Epidermal melanocyte (primary cell): Measurements from ENCODE around the gene TNNI2.
A peak's percentile ranks its signal among the peaks of the same experiment; 100 is the strongest.
"Not testable (repeated sequence)": the region's sequence is repeated elsewhere in the genome, so short reads cannot be mapped to it uniquely, and the experiment has no call there.

ENCODE experiments used
- DNase-seq: peaks from one replicate; pipeline ENCODE4 v3.0.0; 2011; ENCODE audit warnings: low spot score; ENCODE audit not compliant: insufficient read length

Gene TNNI2

DNA sequence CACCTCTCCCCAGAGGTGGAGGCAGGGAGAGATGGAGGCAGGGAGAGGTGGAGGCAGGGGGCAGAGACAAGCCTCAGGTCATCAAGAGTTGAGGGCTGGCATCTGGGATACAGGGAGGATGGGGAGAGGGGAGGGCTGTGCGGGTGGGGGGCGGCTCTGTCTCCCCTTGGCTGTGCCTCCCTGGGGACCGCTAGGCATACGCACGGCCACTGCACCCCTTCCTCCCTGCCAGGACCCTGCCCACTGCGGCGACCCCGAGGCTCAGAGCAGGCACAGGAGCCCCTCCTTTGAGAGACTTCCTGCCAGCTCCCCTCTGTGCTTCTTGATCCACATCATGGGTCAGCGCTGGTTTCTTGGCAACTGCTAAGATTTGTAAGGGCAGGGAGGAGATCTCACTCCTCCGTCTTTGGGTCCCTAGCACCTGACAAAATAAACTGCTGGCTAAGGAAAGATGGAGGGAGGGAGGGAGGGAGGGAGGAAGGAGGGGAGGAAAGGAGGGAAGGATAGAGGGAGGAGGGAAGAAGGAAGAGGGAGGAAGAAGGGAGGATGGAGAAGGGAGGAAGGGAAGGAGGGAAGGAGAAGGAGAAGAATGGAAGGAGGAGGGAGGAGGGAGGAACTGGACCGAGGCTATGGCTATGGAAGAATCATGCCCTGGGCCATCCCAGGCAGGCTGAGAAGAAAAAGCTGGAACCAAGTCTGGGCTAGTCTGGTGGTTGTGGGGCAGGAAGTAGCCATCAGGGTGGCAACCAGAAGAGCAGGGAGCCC lies 34.4 kb downstream of the TNNI2 start:
- no peak for DNase-seq

DNA sequence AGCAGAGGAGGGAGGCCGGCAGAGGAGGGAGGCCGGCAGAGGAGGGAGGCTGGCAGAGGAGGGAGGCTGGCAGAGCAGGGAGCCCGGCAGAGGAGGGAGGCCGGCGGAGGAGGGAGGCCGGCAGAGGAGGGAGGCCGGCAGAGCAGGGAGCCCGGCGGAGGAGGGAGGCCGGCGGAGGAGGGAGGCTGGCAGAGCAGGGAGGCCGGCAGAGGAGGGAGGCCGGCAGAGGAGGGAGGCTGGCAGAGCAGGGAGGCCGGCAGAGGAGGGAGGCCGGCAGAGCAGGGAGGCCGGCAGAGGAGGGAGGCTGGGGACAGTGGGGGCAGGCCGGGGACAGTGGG lies 35.0 kb downstream of the TNNI2 start:
- DNase-seq = not testable (repeated sequence)

DNA sequence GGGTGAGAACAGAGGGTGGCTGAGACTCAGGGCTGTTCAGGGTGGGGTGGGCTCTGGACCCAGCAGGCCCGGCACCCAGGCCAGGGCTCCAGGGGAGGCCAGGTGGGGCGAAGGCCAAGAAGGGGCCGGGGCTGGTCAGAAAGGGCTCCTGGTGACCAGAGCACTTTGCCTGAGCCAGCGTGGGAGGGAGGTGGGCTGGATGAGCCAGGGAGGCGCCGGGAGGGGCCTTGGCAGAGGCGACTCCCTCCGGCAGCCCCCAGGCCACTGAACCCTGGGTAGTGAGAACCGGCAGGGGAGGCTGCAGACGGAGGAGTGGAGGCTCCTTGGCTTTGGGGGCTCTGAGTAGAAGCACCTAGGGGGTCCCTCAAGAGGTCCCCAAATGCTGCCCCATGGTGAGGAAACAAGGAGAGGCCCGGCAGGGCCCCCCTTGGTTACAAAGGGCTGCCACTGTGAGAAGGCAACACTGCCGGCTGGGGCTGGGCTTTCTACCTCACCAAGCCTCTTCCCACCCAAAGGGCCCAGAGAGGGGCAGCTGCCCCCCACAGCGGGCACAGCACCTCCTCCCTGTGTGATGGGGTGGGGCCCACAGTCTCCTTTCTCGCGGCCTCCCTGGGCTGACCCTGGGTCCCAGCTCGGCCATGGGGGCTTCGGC lies 35.8 kb downstream of the TNNI2 start:
- DNase-seq = not testable (repeated sequence)

DNA sequence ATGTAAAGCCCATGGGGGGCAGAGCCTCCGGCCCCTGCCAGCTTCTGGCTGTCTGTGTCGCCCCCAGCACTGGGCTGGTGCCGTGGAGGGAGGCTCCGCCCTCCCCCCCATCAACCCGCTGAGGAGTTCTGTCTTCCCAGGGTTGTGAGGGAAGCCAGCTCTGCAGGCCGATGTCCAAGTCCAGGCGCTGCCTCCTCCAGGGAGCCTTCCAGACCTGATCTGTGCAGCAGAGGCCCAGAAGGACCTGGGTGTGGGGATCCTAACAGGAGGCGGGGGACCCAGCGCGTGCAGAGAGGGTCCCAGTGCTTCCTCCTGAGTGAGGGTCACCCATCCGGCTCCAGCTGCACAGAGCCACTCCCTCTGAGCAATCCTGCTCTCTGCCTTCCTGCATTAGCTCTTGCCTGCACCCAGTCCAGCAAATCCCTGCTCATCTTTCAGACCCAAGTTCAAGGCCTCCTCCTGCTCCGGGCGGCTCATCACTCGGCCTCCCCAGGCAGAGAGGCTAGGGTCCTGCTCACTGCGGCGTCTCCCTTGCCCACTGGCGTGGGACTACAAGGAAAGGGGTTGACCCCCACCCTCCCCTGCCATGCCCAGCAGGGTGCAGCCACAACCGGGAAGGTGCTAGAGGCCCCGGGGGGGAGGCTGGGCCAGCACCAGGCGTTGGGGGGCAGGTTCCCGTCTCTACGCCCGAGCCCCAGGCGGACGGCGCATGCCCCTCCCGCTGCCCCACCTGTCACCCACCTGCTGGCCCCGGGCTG lies 36.5 kb downstream of the TNNI2 start:
- no peak for DNase-seq

DNA sequence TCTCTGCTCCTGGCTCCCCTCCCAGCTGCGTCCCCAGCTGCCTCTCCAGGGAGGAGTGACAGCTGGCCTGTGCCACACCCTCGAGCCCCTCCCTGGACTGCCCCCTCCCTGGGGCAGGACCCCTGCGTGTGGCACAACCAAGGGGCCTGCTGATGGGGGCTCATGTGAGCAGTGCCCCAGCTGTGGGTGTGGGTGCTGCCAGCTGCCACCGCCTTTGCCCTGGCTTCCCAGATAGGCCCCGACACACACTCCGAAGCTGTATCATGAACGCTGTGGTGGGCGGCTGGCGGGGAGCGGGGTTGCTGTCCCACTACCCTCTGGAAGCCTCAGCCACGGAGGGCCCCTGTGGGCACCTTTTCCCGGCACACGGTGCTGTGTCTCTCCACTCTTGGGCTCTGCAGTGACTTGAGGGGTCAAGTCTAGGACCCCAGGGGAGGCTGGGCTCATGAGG lies 37.1 kb downstream of the TNNI2 start:
- DNase-seq = not testable (repeated sequence)

DNA sequence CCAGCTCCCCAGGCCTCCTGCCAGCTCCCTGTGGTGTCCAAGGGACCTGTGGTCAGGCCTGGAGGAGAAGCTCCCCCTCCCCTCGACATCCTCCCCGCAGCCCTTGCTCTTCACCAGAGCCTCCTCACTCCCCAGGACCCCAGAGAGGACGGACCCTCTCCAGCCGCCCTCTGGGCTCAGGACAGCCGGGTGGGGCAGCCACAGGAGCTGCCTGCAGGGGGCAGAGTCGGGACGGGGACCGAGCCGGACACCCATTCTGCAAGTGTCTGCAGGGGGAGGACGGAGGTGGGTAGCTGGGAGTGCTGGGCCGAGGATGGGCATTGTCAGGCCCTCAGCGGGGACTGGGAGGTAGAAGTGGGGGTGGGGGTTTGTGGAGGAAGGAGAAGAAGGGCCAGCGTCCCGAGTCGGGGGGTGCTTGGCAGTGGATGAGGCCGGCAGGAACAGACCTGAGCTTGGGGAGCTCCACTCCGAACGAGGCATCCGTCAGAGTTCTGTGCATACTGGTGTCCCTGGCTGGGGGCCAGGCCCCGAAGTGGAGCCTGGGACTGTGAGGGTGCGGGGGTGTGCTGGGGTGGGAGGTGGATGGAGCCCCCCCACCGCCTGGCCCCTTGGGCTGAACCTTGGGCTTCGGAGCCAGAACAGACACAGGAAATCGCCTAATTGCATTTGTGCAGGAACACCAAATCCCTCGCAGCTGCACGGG lies 37.7 kb downstream of the TNNI2 start:
- DNase-seq = no peak

DNA sequence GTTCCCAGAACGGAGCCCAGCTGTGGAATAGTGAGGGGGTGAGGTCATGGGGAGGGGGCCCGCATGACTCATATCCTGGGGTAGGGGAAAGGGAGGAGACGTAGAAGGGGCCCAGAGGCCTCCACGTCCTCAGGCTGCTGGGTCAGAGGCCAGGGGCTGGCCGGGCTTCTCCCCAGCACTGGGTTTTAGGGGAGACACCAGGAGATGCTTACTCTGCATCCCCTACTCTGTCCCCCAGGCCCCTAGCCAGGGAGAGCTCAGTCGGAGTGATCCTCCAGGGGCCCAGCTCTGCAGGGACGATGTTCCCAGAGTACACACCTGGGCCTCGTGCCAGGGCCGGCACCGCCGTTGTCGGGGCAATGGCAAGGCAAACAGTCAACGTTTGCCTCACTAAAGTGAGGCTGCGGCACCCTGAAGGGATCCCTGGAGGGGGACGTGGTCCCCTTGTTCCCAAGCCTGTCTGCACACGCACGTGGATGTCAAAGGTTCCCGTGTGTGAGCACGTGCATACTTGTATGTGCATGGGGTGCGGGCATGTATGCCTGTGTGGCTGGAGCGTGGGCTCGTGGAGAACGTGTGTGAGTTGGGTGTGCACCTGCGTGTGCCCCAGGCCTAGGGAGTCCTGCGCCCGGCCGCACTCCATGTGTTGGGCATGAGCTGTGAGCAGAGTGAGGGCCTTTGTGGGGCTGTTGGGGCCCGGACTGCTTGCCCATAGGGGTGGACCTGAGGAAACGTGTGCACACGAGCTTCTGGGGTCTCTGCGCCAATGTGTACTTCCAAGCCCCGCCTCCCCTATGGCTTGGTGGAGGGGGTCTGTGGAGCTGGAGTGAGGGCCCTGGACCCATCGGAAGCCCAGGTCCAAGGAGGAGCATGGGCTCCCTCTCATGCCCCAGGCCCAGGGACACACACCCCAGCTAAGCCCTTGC lies 38.7 kb downstream of the TNNI2 start:
- DNase-seq = no peak

DNA sequence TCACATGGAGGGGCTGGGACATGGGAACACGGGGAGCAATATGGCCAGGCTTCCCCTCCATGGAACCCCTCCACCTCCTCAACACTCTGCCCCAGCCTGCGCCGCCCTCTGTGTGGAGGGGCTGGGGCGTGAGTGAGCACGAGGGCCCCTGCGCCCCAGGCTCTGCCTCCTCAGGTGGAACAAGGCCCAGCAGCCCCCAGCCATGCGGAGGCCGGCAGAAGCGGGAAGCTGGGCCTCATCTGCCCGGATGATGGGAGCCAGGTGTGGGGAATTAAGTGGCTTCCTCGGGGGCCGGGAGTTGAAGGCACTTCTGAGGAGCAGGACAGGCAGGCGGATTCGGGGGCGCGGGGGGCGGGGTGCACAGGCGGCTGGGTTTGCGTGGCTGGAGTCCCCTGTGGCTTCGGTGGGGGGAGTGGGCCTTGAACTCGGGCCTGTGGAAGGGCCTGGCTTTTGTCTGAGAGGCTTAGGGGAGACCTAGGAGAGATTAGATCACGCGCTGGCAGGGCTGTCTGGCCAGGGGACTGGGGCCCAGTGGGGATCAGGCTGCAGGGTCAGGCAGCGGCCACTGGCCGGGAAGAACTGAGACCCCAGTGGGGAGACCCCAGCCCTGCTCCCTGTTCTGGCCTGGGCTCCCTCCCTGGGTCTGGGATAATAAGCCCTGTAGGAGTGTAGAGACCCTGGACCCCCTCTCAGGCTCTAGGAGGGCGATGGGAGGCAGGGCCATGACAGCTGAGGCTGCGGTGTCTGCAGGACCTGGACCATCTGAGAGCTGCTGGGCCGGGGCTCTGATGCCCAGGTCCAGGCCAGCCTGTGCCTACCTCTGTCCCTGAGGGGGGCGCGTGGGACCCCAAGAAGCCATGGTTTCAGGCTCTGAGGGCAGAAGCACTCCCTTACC lies 39.6 kb downstream of the TNNI2 start:
- no peak for DNase-seq

DNA sequence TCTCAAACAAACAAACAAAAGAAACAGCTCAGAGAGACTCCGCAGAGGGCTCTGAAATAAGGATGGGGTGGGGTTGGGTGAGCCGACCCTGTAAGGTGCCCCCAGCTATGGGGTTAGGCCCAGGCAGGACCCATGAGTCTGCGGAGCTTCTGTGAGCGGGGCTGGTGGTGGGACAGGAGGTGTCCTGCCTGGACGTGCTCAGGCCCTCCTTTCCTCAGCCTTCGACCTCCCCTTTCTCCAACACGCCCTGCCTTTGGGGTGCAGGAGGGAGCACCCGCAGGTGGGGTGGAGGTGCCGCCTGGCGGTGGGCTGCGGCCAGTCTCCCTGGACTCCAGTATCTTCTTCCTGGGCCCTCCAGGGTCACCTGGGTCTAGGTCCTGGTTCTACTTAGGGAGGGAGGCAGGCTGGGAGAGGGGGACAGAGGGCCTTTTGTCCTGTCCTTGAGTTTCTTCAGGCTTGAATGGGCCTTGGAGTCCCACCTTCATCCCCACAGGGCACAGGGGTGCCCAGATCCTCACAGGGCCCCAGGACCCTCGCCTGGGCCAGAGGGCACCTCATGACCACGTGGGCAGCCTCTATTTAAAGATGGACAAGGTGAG lies 40.7 kb downstream of the TNNI2 start:
- DNase-seq = no peak

DNA sequence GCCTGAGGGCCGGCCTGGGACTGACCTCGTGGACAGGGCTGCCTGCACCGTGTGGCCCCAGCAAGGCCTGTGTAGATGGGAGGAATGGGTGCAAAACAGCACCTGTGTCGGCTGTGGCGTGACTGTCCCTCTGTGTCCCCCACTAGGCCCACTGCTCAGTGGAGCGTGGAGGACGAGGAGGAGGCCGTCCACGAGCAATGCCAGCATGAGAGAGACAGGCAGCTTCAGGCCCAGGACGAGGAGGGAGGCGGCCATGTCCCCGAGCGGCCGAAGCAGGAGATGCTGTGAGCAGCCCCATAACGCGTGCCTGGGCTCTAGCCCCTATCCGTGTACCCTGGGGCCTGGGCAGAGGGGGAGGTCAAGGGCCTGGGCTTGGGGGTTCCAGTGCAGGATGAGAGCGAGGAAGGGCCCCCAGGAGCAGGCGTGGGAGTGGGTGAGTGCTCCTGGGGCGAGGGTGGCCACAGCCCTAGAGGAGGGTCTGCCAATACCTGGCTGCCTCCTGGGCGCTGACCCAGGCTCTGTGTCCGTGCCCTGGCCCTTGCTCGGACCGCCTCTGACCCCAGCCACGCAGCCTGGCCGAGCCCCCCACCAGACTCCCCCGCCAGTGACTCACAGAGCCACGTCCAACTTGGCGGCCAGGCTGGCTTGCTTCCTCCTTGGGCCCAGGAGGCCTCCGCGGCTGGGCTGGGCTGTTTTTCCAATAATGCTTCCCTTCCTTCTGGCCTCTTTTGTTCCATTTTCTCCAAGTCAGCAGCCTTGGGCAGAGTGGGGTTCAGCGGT lies 41.4 kb downstream of the TNNI2 start:
- DNase-seq = no peak

DNA sequence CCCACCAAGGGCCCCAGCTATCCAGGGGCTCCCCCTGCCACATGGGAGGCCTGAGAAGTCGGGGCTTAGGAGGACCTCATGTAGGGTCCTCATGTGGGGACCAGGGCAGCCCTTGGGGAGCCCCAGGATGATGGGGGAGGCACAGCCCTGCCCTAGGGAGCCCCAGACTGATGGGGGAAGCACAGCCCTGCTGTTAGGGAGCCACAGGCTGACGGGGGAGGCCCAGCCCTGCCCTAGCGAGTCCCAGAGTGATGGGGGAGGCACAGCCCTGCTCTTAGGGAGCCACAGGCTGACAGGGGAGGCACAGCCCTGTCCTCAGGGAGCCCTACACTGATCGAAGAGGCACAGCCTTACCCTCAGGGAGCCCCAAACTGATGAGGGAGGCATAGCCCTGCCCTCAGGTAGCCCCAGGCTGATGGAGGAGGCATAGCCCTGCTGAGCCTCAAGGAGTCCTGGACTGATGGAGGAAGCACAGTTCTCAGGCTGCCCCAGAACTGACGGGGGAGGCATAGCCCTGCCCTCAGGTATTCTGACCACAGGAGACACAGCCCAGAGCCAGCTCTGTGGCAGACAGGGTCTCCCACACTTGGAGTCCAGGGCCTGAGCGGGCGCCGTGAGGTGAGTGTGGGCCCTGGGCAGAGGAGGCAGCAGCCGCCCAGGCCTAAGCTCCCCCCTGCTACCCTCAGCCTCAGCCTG lies 42.1 kb downstream of the TNNI2 start:
- DNase-seq = no peak

DNA sequence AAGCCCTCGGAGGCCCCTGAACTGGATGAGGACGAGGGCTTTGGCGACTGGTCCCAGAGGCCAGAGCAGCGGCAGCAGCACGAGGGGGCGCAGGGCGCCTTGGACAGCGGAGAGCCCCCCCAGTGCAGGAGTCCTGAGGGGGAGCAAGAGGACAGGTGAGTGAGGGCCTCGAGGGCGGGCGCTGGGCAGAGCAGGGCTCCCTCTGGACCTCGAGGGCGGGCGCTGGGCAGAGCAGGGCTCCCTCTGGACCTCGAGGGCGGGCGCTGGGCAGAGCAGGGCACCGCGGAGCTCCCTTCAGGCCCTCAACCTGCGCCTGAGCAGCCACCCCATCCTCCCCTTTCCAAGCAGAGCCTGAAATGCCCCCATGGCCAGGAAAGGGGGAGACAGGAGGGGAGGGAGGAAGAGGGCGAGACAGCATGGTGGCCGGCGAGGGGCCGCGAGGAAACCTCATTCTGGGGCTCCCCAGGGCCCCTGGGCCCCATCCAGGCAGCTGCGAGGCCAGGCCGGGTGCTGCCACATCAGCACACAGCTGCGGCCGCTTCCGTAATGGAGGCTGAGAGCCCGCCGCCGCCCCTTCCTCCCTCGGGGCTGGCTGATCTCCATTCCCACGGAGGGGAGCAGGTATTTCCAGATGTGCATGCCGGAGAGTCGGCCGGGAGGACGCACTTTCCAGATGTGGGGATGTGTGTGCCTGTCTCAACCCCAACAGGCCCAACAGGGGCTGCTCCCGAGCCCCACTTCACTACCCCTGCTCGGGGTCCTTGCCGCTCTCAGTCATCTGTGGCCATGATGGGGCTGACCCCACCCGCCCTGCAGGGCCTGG lies 42.9 kb downstream of the TNNI2 start:
- no peak for DNase-seq

DNA sequence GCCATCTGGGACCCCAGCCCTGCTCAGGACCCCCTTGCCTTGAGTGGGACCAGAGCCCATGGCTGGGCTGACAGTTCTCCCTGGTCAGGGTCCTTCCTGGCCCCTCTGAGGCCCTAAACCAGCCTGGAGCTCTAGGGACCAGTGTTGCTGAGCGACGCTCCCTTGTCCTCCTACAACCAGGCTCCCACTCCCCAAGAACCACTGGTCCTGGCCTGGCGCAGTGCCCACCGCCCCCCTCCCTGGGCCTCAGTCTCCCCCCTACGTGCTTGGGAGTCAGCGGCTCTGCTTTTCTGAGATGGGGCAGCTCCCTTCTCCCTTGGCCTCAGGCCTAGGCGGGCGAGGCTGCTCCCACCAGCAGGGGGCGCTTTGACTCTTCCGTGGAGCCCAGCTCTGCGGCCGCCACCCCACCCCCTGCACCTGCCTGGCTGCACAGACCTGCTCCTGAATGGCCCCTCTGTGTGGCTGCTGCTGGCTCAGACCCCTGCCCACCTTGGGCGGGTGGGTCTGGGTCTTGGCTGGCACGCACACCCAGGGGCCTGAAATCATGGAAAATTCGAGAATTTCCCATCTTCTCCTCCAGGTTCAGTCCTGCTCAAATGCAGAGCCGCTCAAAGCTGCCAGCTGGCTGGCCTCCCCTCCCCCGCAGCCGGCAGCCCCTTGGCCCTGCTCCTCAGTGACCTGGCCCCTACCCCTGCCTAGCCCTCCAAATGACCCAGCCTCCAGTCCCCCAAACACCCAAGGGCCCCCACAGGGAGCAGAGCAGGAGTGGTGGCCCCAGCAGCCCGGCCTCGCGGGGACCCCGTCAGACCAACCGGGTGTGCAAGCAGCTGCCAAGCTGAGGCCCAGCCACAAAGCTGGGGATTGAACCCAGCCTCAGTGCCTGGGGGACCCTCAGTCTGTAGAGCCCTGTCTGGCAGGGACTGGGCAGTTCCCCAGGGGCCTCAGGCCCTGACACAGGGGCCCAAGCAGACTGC lies 43.8 kb downstream of the TNNI2 start:
- DNase-seq = peak; percentile 95

DNA sequence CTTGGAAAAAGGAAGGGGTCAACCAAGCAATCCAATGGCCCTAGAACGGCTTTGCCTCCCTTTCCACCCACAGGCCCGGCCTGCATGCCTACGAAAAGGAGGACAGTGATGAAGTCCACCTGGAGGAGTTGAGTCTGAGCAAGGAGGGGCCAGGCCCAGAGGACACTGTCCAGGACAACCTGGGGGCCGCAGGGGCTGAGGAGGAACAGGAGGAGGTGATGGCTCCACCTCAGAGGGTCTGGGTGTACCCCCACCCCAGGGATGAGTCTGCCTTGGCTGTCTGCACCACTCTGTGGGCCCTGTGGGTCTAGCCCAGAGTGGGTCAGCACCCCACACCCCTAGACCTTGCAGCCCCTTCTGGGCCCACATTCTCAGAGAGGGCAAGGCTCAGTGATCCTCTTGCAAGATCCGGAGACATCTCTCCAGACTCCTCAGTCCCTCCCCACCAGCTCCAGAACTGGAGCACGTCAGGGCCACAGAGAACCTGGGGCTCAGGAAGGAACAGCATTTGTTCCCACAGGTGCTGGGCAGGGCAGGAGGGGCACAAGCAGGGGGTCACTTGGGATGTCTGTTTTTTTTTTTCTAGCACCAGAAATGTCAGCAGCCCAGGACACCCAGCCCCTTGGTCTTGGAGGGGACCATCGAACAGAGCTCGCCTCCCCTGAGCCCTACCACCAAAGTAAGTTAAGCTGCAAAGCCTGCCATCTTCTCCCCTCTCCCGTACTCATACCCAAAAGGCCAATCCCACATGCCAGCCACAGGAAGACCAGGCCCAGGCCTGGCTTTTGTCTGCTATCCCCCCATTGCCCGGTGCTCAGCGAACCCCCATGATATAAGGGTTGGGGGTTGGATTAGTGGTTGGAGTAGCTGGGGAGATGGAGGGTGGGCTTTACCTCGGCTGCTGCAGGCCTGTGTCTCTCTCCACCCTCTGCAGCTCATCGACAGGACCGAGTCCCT lies 44.8 kb downstream of the TNNI2 start:
- DNase-seq = no peak

DNA sequence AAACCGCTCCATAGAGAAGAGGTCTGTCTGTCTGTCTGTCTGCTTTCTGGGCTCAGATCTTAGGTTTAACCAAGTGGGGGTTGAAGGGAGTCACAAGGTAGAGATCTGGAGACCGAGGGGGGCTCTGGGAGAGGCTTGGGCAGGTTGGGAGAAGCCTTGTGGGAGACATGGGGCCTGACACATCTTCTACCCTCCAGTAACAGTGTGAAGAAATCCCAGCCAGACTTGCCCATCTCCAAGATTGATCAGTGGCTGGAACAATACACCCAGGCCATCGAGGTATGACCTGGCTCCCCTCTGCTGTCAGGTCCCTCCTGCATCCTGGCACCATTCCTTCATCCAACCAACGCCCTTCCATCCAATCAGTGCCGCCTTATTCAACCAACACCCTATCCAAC lies 45.5 kb downstream of the TNNI2 start:
- no peak for DNase-seq
